Measurements from ENCODE around the gene KAZALD1.
A peak's percentile ranks its signal among the peaks of the same experiment; 100 is the strongest.

- TF ChIP-seq POLR2A (IDR thresholded peaks at IDR 0.05), result no peak
- peak in 1 of 6 experiments; percentile 19 for TF ChIP-seq CTCF (IDR thresholded peaks at IDR 0.05)
- TF ChIP-seq POLR2AphosphoS5 (IDR thresholded peaks at IDR 0.05), result no peak
Measured at GRCh38 chr10:101047961-101048892, 13.6 kb upstream of the KAZALD1 start.
